Suprapubic skin (tissue), 4 donors: Measurements from ENCODE around the gene SNX8. TPM values are rescaled to one million over a fixed set of nuclear protein-coding genes. Genes with fewer than 3 reads are reported as not detected.

Experiments
- DNase-seq, 2 donors: peaks; one replicate each; pipeline ENCODE4 v3.0.0-alpha.2; 2019; ENCODE audit warnings: low spot score in 2 of 2
- H3K27ac ChIP-seq: fragments of 200-600 bp; sonication (generic); one replicate; pipeline ENCODE4 v1.5.1; 2019
- H3K27me3 ChIP-seq: fragments of 200-600 bp; sonication (generic); one replicate; pipeline ENCODE4 v1.5.1; 2019
- H3K36me3 ChIP-seq: fragments of 200-600 bp; sonication (generic); one replicate; pipeline ENCODE4 v1.5.1; 2019
- H3K4me1 ChIP-seq: fragments of 200-600 bp; sonication (generic); one replicate; pipeline ENCODE4 v1.5.1; 2019
- H3K4me3 ChIP-seq: fragments of 200-600 bp; sonication (generic); one replicate; pipeline ENCODE4 v1.5.1; 2019; ENCODE audit warnings: mild to moderate bottlenecking
- H3K9me3 ChIP-seq: fragments of 200-600 bp; sonication (generic); one replicate; pipeline ENCODE4 v1.5.1; 2019
- EP300 ChIP-seq: sonication (generic); formaldehyde crosslinking; IDR thresholded peaks from one replicate; pipeline ENCODE4 v1.6.1; 2017; ENCODE audit warnings: antibody characterized with exemption
- POLR2A ChIP-seq, 2 donors: fragments of 450-650 bp; IDR thresholded peaks; one replicate each; pipeline ENCODE4 v1.6.1; 2017; ENCODE audit warnings: antibody characterized with exemption in 2 of 2, mild to moderate bottlenecking in 2 of 2, moderate library complexity in 2 of 2
- POLR2AphosphoS5 ChIP-seq, 3 donors: sonication (generic); formaldehyde crosslinking; IDR thresholded peaks; one replicate each; pipeline ENCODE4 v1.6.1; 2017; ENCODE audit warnings: antibody characterized with exemption in 3 of 3
- WGBS: methylation state at CpG from one replicate; pipeline ENCODE4 v1.1.5; 2018; 5-methylcytosine and 5-hydroxymethylcytosine counted together
- total RNA-seq, 4 donors: library from RNA; depleted of rRNA; stranded (reverse); fragments of >200 nt; gene quantifications; one replicate each; pipeline ENCODE4 v1.1.0, GENCODE V29; 2016
- TF ChIP-seq, protein P1 (sequence below), 2 donors: fragments of 200-600 bp in 1 of 2; fragments of 450-650 bp in 1 of 2; sonication (generic) in 1 of 2; IDR thresholded peaks; one replicate each; pipeline ENCODE4 v1.5.1; 2016 to 2019; ENCODE audit warnings: antibody characterized with exemption in 2 of 2, mild to moderate bottlenecking in 1 of 2, moderate library complexity in 1 of 2

Gene SNX8
- total RNA-seq, 4 donors from 2014 or later, result 13.7 to 35.1 (median 19.3) TPM

- Histone ChIP-seq H3K36me3 (peaks cover 7% of the 10 kb centered on the region), H3K27ac (no peak overlapping the region), H3K4me3 (no peak overlapping the region), H3K9me3 (no peaks in the 10 kb centered on the region), H3K4me1 (peaks cover 12% of the 10 kb centered on the region), H3K27me3 (no peaks in the 10 kb centered on the region)
- TF ChIP-seq POLR2A (IDR thresholded peaks at IDR 0.05) (no peak), POLR2AphosphoS5 (IDR thresholded peaks at IDR 0.05) (no peak), EP300 (no peak)
- TF ChIP-seq, protein P1, sequence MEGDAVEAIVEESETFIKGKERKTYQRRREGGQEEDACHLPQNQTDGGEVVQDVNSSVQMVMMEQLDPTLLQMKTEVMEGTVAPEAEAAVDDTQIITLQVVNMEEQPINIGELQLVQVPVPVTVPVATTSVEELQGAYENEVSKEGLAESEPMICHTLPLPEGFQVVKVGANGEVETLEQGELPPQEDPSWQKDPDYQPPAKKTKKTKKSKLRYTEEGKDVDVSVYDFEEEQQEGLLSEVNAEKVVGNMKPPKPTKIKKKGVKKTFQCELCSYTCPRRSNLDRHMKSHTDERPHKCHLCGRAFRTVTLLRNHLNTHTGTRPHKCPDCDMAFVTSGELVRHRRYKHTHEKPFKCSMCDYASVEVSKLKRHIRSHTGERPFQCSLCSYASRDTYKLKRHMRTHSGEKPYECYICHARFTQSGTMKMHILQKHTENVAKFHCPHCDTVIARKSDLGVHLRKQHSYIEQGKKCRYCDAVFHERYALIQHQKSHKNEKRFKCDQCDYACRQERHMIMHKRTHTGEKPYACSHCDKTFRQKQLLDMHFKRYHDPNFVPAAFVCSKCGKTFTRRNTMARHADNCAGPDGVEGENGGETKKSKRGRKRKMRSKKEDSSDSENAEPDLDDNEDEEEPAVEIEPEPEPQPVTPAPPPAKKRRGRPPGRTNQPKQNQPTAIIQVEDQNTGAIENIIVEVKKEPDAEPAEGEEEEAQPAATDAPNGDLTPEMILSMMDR (IDR thresholded peaks at IDR 0.05), result no peak
- WGBS, result 51% methylated on average over 6 of the region's 9 CpGs
- DNase-seq, result no peak
Measured at GRCh38 chr7:2281541-2281940, 32.7 kb downstream of the SNX8 start.

DNA sequence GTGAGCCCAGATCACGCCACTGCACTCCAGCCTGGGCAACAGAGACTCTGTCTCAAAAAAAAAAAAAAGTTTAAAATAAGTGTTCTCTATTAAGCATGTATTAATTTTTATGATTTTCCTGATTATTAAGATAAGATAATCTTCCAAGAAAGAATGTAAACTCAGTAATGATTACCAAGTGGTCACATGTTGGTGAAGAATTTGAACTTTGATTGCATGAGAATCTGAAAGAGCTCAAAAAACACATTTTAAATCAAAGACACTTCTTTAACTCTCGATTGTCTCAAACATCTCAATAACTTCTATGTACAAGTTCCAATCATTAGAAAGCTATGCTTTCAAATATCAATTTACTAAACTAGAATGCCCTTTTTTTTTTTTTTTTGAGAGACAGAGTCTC, 33.8 kb downstream of the SNX8 start:
- Histone ChIP-seq H3K4me1 (peaks cover 12% of the 10 kb centered on the region), H3K9me3 (no peaks in the 10 kb centered on the region), H3K27ac (no peak overlapping the region), H3K27me3 (no peaks in the 10 kb centered on the region), H3K36me3 (peaks cover 12% of the 10 kb centered on the region), H3K4me3 (no peak overlapping the region)
- WGBS, result 86% methylated on average over 2 of the region's 2 CpGs
- no peak for DNase-seq
- TF ChIP-seq EP300, result no peak
- TF ChIP-seq POLR2AphosphoS5 (IDR thresholded peaks at IDR 0.05), result no peak
- TF ChIP-seq, protein P1 (IDR thresholded peaks at IDR 0.05), result no peak
- TF ChIP-seq POLR2A (IDR thresholded peaks at IDR 0.05), result no peak

- H3K27ac ChIP-seq, result no peak overlapping the region
Measured at GRCh38 chr7:2279896-2280295, 34.3 kb downstream of the SNX8 start.

DNA sequence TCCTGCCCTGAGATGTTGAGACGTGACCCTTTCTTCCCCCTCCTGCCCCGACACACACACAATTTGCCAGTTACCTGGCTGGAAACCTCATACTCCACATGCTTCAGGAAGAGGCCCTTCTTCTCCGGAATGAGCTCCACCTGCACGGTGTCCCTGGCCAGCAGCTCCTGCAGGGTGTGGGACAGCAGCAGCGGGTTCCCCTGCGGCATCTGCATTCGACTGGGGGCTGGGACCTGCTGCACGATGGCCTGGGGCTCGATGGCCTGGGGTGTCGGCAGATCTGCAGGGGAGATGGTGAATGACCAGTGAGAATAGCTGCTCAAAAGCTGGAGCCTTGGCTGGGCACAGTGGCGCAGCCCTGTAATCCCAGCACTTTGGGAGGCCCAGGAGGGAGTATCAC, 36.2 kb downstream of the SNX8 start:
- Histone ChIP-seq H3K9me3 (no peaks in the 10 kb centered on the region), H3K4me1 (peaks cover 12% of the 10 kb centered on the region), H3K27ac (no peak overlapping the region), H3K27me3 (no peaks in the 10 kb centered on the region), H3K36me3 (peaks cover 32% of the 10 kb centered on the region), H3K4me3 (no peak overlapping the region)
- DNase-seq, result no peak
- 93% methylated on average over 8 of the region's 11 CpGs for WGBS
- TF ChIP-seq POLR2AphosphoS5 (IDR thresholded peaks at IDR 0.05), result no peak
- no peak for TF ChIP-seq EP300
- TF ChIP-seq, protein P1 (IDR thresholded peaks at IDR 0.05), result no peak
- no peak for TF ChIP-seq POLR2A (IDR thresholded peaks at IDR 0.05)

More at GRCh38 chr7:2279896-2280295, 34.3 kb downstream of the SNX8 start:
- no peaks in the 10 kb centered on the region for H3K9me3 ChIP-seq
- DNase-seq, result no peak
- 65% methylated on average over 4 of the region's 4 CpGs for WGBS
- H3K4me3 ChIP-seq, result no peak overlapping the region
- peaks cover 15% of the 10 kb centered on the region for H3K36me3 ChIP-seq
- TF ChIP-seq, protein P1 (IDR thresholded peaks at IDR 0.05), result no peak
- TF ChIP-seq EP300, result no peak
- no peak for TF ChIP-seq POLR2AphosphoS5 (IDR thresholded peaks at IDR 0.05)
- TF ChIP-seq POLR2A (IDR thresholded peaks at IDR 0.05), result no peak
- no peaks in the 10 kb centered on the region for H3K27me3 ChIP-seq
- peaks cover 12% of the 10 kb centered on the region for H3K4me1 ChIP-seq

GRCh38 chr7:2276107-2276506, 38.1 kb downstream of the SNX8 start:
- Histone ChIP-seq H3K36me3 (peaks cover 44% of the 10 kb centered on the region), H3K4me3 (no peak overlapping the region), H3K9me3 (no peaks in the 10 kb centered on the region), H3K4me1 (peaks cover 2% of the 10 kb centered on the region), H3K27ac (no peak overlapping the region), H3K27me3 (no peaks in the 10 kb centered on the region)
- TF ChIP-seq, protein P1 (IDR thresholded peaks at IDR 0.05), result no peak
- 94% methylated on average over 16 of the region's 18 CpGs for WGBS
- no peak for DNase-seq
